Daoy (cell line): ENCODE data around the gene GGA1. TPM values are rescaled to one million over a fixed set of nuclear protein-coding genes. Genes with fewer than 3 reads are reported as not detected.
"Not testable (repeated sequence)": the region's sequence is repeated elsewhere in the genome, so short reads cannot be mapped to it uniquely, and the experiment has no call there.

ENCODE experiments used
- DNase-seq: peaks from one replicate; pipeline ENCODE4 v3.0.0-alpha.2; 2015; ENCODE audit warnings: low read depth
- total RNA-seq: library from RNA; depleted of rRNA; stranded (reverse); fragments of >200 nt; shearing (Covaris generic); gene quantifications from 2 replicates; pipeline ENCODE4 v1.2.3, GENCODE V29; 2014

GGA1 gene
- total RNA-seq, 1 experiment from 2014 or later = 34.7 TPM

GRCh38 chr22:37607935-37608476 lies 628 bp upstream of the GGA1 start:
- DNase-seq = no peak

- DNase-seq = no peak
These were observed 862 bp downstream of the GGA1 start for GRCh38 chr22:37609240-37610152.

GRCh38 chr22:37610153-37610475 lies 1.5 kb downstream of the GGA1 start:
- DNase-seq = not testable (repeated sequence)

GRCh38 chr22:37610480-37611129 lies 2.0 kb downstream of the GGA1 start:
- DNase-seq = no peak

GRCh38 chr22:37611207-37611606 lies 2.6 kb downstream of the GGA1 start:
- DNase-seq = no peak

GRCh38 chr22:37616201-37617083 lies 7.8 kb downstream of the GGA1 start:
- DNase-seq = no peak

- no peak for DNase-seq
These were observed 8.8 kb downstream of the GGA1 start for GRCh38 chr22:37617431-37617830.

- no peak for DNase-seq
These were observed 9.5 kb downstream of the GGA1 start for GRCh38 chr22:37618072-37618656.

- DNase-seq = no peak
These were observed 10.0 kb downstream of the GGA1 start for GRCh38 chr22:37618674-37619073.

GRCh38 chr22:37619991-37620390 lies 11.4 kb downstream of the GGA1 start:
- no peak for DNase-seq

- no peak for DNase-seq
These were observed 12.8 kb downstream of the GGA1 start for GRCh38 chr22:37621352-37621860.

GRCh38 chr22:37623075-37624016 lies 14.7 kb downstream of the GGA1 start:
- DNase-seq = peak; percentile 46

- no peak for DNase-seq
These were observed 15.4 kb downstream of the GGA1 start for GRCh38 chr22:37624017-37624365.

GRCh38 chr22:37624876-37625275 lies 16.2 kb downstream of the GGA1 start:
- DNase-seq = no peak

GRCh38 chr22:37625737-37626136 lies 17.1 kb downstream of the GGA1 start:
- DNase-seq = no peak

- peak; percentile 75 for DNase-seq
These were observed 17.5 kb downstream of the GGA1 start for GRCh38 chr22:37626144-37626543.

- no peak for DNase-seq
These were observed 18.0 kb downstream of the GGA1 start for GRCh38 chr22:37626556-37627075.

GRCh38 chr22:37627121-37627520 lies 18.5 kb downstream of the GGA1 start:
- DNase-seq = no peak

GRCh38 chr22:37627545-37627944 lies 18.9 kb downstream of the GGA1 start:
- DNase-seq = no peak

GRCh38 chr22:37628830-37629229 lies 20.2 kb downstream of the GGA1 start:
- DNase-seq = no peak
